Measurements from ENCODE around the gene AP1M2. TPM values are rescaled to one million over a fixed set of nuclear protein-coding genes. Genes with fewer than 3 reads are reported as not detected.

Gene AP1M2
- total RNA-seq, 1 donor from 2014 or later = 1.2 TPM

DNA sequence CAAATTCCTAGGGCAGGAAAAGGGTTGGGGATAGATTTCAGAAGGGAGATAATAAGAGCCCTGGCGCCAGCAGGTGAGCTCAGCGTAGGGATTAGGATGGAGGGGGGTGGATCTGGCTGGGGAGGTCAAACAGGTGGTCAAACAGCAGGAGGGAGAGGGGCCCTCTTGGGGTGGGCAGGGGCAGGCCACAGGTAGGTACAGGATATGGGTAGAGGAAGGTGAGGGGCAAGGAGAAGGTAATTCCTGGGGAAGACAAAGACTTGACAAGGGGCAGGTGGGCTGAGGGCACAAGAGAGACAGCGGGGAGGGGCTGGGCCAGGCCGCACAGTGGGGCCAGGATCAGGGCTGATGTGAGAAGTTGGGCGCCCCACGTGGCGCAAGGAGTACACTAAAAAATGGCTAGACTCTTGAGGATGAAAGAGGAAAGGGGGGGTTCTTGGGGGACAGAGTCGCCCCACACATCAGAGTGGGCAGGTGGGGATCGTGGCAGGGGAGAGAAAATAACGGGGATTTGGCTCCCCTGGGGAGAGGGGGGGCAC lies 22.0 kb downstream of the AP1M2 start:
- H3K4me1 Mint-ChIP-seq (ENCODE audit: low read depth, unreplicated experiment) = peaks cover 19% of the 10 kb centered on the region
- H3K9me3 Mint-ChIP-seq (ENCODE audit: unreplicated experiment) = peaks cover 8% of the 10 kb centered on the region
- peak overlapping the region; percentile 91 for H3K27ac Mint-ChIP-seq (ENCODE audit: unreplicated experiment)
- H3K27me3 Mint-ChIP-seq (ENCODE audit: unreplicated experiment) = peaks cover 7% of the 10 kb centered on the region
- peak overlapping the region; percentile 90 for H3K4me3 Mint-ChIP-seq (ENCODE audit: unreplicated experiment)
- TF ChIP-seq, protein P1, sequence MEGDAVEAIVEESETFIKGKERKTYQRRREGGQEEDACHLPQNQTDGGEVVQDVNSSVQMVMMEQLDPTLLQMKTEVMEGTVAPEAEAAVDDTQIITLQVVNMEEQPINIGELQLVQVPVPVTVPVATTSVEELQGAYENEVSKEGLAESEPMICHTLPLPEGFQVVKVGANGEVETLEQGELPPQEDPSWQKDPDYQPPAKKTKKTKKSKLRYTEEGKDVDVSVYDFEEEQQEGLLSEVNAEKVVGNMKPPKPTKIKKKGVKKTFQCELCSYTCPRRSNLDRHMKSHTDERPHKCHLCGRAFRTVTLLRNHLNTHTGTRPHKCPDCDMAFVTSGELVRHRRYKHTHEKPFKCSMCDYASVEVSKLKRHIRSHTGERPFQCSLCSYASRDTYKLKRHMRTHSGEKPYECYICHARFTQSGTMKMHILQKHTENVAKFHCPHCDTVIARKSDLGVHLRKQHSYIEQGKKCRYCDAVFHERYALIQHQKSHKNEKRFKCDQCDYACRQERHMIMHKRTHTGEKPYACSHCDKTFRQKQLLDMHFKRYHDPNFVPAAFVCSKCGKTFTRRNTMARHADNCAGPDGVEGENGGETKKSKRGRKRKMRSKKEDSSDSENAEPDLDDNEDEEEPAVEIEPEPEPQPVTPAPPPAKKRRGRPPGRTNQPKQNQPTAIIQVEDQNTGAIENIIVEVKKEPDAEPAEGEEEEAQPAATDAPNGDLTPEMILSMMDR (IDR thresholded peaks at IDR 0.05; ENCODE audit: partially characterized antibody, unreplicated experiment) = no peak
- peak; percentile 61 for DNase-seq
- no peaks in the 10 kb centered on the region for H3K36me3 Mint-ChIP-seq (ENCODE audit: unreplicated experiment)

DNA sequence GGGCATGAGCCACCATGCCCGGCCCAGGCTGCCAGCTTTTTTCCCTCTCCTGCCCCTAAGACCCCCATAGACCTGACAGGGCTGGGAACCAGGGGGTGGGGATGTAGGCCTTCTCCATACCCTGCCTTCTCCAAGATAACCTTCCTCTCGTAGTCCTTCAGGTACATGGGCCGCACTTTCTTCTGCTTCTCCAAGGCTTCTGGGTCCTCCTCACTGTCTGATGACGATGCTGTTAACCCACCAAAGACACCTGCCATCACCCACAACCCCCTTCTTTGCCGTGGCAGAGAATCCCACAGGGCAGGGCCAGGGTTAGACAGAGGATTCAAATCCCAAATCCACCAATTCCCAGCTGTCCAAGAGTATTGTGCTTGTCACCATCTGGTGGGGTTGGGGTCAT lies 24.5 kb downstream of the AP1M2 start:
- no peaks in the 10 kb centered on the region for H3K36me3 Mint-ChIP-seq (ENCODE audit: unreplicated experiment)
- no peak for DNase-seq
- no peak overlapping the region for H3K4me3 Mint-ChIP-seq (ENCODE audit: unreplicated experiment)
- H3K27ac Mint-ChIP-seq (ENCODE audit: unreplicated experiment) = no peak overlapping the region
- H3K9me3 Mint-ChIP-seq (ENCODE audit: unreplicated experiment) = peaks cover 4% of the 10 kb centered on the region
- H3K4me1 Mint-ChIP-seq (ENCODE audit: low read depth, unreplicated experiment) = peaks cover 16% of the 10 kb centered on the region
- peaks cover 6% of the 10 kb centered on the region for H3K27me3 Mint-ChIP-seq (ENCODE audit: unreplicated experiment)
- TF ChIP-seq, protein P1 (IDR thresholded peaks at IDR 0.05; ENCODE audit: partially characterized antibody, unreplicated experiment) = no peak

DNA sequence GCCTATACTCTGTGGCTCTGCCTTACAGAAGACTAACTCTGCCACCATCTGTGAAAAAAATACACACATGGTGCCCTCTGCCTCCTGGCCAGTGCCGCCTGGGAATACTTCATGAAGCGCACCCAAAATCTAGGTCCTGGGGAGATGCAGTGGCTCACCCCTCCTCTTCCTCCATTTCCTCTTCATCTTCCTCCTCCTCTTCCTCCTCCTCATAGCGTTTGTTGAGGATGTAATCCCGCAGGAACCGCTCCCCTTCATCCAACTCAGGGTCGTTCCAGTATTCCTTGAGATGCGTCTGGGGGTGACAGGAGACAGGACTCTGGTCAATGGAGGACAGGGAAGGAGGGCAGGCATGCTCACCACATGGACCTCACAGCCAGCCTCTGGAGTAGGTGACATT lies 27.0 kb downstream of the AP1M2 start:
- Mint-ChIP-seq H3K27me3 (ENCODE audit: unreplicated experiment) (peaks cover 4% of the 10 kb centered on the region), H3K4me3 (ENCODE audit: unreplicated experiment) (no peak overlapping the region), H3K9me3 (ENCODE audit: unreplicated experiment) (peaks cover 4% of the 10 kb centered on the region), H3K27ac (ENCODE audit: unreplicated experiment) (no peak overlapping the region), H3K4me1 (ENCODE audit: low read depth, unreplicated experiment) (peaks cover 6% of the 10 kb centered on the region), H3K36me3 (ENCODE audit: unreplicated experiment) (no peaks in the 10 kb centered on the region)
- DNase-seq = no peak
- TF ChIP-seq, protein P1 (IDR thresholded peaks at IDR 0.05; ENCODE audit: partially characterized antibody, unreplicated experiment) = no peak

DNA sequence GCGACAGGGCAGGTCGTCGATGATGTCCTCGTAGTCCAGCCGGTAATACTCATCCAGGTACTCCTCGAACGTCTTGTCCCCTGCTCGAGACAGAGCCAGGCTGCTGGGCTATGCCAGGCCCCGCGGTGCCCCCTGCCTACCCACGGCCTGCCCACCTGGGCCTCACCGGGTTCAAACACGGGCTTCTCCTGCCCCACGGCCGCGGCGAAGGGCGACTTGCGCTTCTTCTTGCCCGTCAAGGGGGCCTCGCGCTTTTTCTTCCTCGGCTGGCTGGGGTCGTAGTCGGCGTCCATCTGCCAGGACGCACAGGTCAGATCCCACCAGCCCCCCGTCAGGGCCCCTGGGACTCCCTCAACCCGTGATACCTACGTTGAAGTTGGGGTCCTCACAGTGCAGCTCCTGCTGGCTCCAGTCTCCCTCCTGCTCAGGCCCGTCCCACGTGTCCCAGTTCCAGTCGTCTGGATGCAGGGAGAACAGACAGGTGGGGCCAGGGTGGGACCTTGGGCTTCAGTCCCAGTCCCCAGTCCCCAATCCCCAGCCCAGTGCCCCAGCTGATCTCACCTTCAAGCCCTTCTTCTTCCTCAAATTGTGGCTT lies 29.4 kb downstream of the AP1M2 start:
- no peak for DNase-seq
- H3K4me1 Mint-ChIP-seq (ENCODE audit: low read depth, unreplicated experiment) = no peaks in the 10 kb centered on the region
- no peaks in the 10 kb centered on the region for H3K36me3 Mint-ChIP-seq (ENCODE audit: unreplicated experiment)
- H3K27ac Mint-ChIP-seq (ENCODE audit: unreplicated experiment) = no peak overlapping the region
- TF ChIP-seq, protein P1 (IDR thresholded peaks at IDR 0.05; ENCODE audit: partially characterized antibody, unreplicated experiment) = no peak
- H3K27me3 Mint-ChIP-seq (ENCODE audit: unreplicated experiment) = peaks cover 4% of the 10 kb centered on the region
- H3K4me3 Mint-ChIP-seq (ENCODE audit: unreplicated experiment) = no peak overlapping the region
- peaks cover 3% of the 10 kb centered on the region for H3K9me3 Mint-ChIP-seq (ENCODE audit: unreplicated experiment)

DNA sequence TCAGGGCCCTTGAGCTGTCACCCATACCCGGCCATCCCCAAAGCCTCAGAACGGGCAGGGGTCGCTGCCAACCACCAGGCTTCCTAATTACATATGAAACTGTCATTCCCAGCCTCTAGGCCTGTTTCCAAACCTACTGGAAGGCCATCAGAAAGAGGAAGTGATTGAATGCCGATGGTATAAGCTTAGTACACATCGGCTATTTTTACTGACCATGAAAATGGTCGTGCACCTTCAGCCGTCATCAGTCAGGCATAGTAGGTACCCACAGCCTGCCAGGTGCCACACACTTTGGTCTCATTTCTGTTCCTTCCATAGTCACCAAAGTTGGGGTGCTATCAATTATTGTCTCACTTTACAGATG lies 31.5 kb downstream of the AP1M2 start:
- Mint-ChIP-seq H3K27ac (ENCODE audit: unreplicated experiment) (no peak overlapping the region), H3K27me3 (ENCODE audit: unreplicated experiment) (peaks cover 4% of the 10 kb centered on the region), H3K9me3 (ENCODE audit: unreplicated experiment) (peaks cover 2% of the 10 kb centered on the region), H3K4me3 (ENCODE audit: unreplicated experiment) (no peak overlapping the region), H3K36me3 (ENCODE audit: unreplicated experiment) (no peaks in the 10 kb centered on the region), H3K4me1 (ENCODE audit: low read depth, unreplicated experiment) (no peaks in the 10 kb centered on the region)
- TF ChIP-seq, protein P1 (IDR thresholded peaks at IDR 0.05; ENCODE audit: partially characterized antibody, unreplicated experiment) = no peak
- DNase-seq = no peak

All from glutamatergic neuron (in vitro differentiated cells).